HepG2 (cell line): ENCODE results near the gene HHEX. TPM values are rescaled to one million over a fixed set of nuclear protein-coding genes. Genes with fewer than 3 reads are reported as not detected.
A peak's percentile ranks its signal among the peaks of the same experiment; 100 is the strongest.

Source experiments
- HDAC1 ChIP-seq: sonication (generic); formaldehyde crosslinking; IDR thresholded peaks from 2 replicates; pipeline ENCODE4 v1.5.1; 2020; ENCODE audit warnings: mild to moderate bottlenecking, missing genetic modification reagents
- MAZ ChIP-seq, 2 experiments: sonication (generic) in 1 of 2; formaldehyde crosslinking in 1 of 2; IDR thresholded peaks; 2 replicates each; pipeline versions ENCODE4 v1.5.0 to v1.6.1; 2012 to 2020; ENCODE audit warnings: low read depth in 2 of 2, mild to moderate bottlenecking in 2 of 2, borderline replicate concordance in 1 of 2, improper control_type of control experiment in 1 of 2, low read length in 1 of 2, missing genetic modification reagents in 1 of 2, moderate library complexity in 1 of 2
- MED1 ChIP-seq: sonication (generic); formaldehyde crosslinking; IDR thresholded peaks from 2 replicates; pipeline ENCODE4 v1.4.0; 2020; ENCODE audit warnings: missing genetic modification reagents
- NFIB ChIP-seq: sonication (generic); formaldehyde crosslinking; IDR thresholded peaks from 2 replicates; pipeline ENCODE4 v1.9.0; 2021; ENCODE audit warnings: missing genetic modification reagents, mild to moderate bottlenecking, borderline replicate concordance
- PAF1 ChIP-seq: IDR thresholded peaks from 2 replicates; pipeline ENCODE4 v1.6.1; 2016; ENCODE audit warnings: missing genetic modification reagents, missing compliant biosample characterization
- POLR2G ChIP-seq: fragments of 200-400 bp; formaldehyde crosslinking; IDR thresholded peaks from 2 replicates; pipeline ENCODE4 v1.6.1; 2018; ENCODE audit warnings: mild to moderate bottlenecking, low read depth, low read length, moderate library complexity
- TRIM24 ChIP-seq: sonication (generic); formaldehyde crosslinking; IDR thresholded peaks from 2 replicates; pipeline ENCODE4 v1.8.0; 2022; ENCODE audit warnings: mild to moderate bottlenecking, missing genetic modification reagents
- ZBTB38 ChIP-seq: sonication (generic); formaldehyde crosslinking; IDR thresholded peaks from 2 replicates; pipeline ENCODE4 v1.5.1; 2020; ENCODE audit warnings: mild to moderate bottlenecking, missing genetic modification reagents
- ZMYM2 ChIP-seq: sonication (generic); formaldehyde crosslinking; IDR thresholded peaks from 2 replicates; pipeline ENCODE4 v1.8.0; 2022; ENCODE audit warnings: mild to moderate bottlenecking, missing genetic modification reagents
- ZNF251 ChIP-seq: sonication (generic); formaldehyde crosslinking; IDR thresholded peaks from 2 replicates; pipeline ENCODE4 v1.9.0; 2021; ENCODE audit warnings: mild to moderate bottlenecking, missing genetic modification reagents
- ZNF496 ChIP-seq: sonication (generic); formaldehyde crosslinking; IDR thresholded peaks from 2 replicates; pipeline ENCODE4 v1.8.1; 2023; ENCODE audit warnings: mild to moderate bottlenecking, moderate library complexity, missing genetic modification reagents; ENCODE audit not compliant: insufficient replicate concordance
- ZNF7 ChIP-seq: IDR thresholded peaks from 2 replicates; pipeline ENCODE4 v1.6.1; 2016; ENCODE audit warnings: missing biosample characterization, missing genetic modification reagents
- ZSCAN21 ChIP-seq: sonication (generic); formaldehyde crosslinking; IDR thresholded peaks from 2 replicates; pipeline ENCODE4 v1.8.0; 2022; ENCODE audit warnings: mild to moderate bottlenecking, missing genetic modification reagents, moderate library complexity, borderline replicate concordance
- polyA plus RNA-seq, 8 experiments: library from polyadenylated mRNA; depleted of rRNA in 3 of 8; stranded (reverse) in 7 of 8; unstranded in 1 of 8; fragments of >200 nt; fragmentation: Illumina TruSeq in 4 of 8; extraction: Trizol in 4 of 8; gene quantifications; 2 replicates each; pipeline versions ENCODE4 v1.2.1 to v1.2.3, GENCODE V29; 2011 to 2016; ENCODE audit warnings: low read depth in 4 of 8, missing spikeins in 1 of 8, mixed read lengths in 1 of 8; ENCODE audit not compliant: insufficient read depth in 1 of 8
- total RNA-seq, 5 experiments: library from RNA; depleted of rRNA; stranded (reverse); fragments of >200 nt; fragmentation: Illumina TruSeq; extraction: Trizol; gene quantifications; 2 replicates each; pipeline ENCODE4 v1.2.3, GENCODE V29; 2016; ENCODE audit warnings: low read depth in 1 of 5
- TF ChIP-seq, protein P1 (sequence below): sonication (generic); formaldehyde crosslinking; IDR thresholded peaks from 2 replicates; pipeline ENCODE4 v1.5.1; 2020; ENCODE audit warnings: missing genetic modification reagents, mild to moderate bottlenecking, borderline replicate concordance
- TF ChIP-seq, protein P2 (sequence below): sonication (generic); formaldehyde crosslinking; IDR thresholded peaks from 2 replicates; pipeline ENCODE4 v1.4.0; 2020; ENCODE audit warnings: missing genetic modification reagents
- TF ChIP-seq, protein P3 (sequence below): sonication (generic); formaldehyde crosslinking; IDR thresholded peaks from 2 replicates; pipeline ENCODE4 v1.4.0; 2020; ENCODE audit warnings: missing genetic modification reagents, borderline replicate concordance

Gene HHEX
- total and polyA plus RNA-seq, 2 of the 13 experiments (the other 11 are each of a cell fraction or from before 2014, with no cell fraction given) = 44.5 to 48.7 TPM

DNA sequence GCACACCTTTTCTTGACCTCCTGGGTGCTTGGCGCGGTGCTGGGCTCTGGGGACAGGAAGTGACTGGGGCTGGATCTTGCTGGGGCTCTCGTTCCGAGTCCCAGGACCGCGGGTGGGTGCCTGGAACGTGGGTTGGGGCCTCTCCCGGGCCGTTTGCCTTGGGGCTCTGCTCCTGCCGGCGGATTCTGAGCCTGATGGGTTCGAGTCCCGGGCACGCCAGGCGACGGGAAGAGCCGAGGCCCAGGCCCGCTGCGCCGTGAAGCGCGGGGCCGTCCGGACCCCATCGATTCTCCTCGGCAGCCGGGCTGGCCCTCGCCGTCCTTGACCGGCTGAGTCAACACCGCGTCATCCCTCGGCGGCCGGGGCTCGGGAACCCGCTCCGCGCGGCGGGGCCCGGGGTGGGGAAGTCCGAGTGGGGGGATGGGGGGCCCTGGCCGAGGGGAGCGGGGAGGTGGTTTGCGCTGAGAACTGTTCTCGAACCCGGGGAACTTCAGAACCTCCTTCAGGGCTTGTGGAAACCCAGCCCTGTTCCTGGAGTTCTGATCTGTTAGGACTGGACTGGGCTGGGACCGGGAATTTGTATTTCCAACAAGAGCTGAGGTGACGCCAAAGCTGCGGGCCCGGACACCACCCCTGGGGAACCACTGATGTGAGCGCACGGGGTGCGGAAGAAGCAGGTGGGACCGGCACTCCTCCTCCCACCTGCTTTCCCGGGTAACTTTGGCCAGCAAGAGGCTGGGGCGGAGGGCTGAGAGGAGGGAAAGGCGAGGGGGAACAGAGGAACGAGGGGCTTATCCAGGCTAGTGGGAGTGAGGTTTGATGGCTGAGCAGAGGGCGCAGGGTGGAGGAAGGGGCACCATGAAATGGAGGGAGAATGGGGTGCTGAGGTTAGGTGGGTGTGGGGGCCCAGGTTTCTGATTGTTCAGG is 6.2 kb downstream of the HHEX start (continued):
- TF ChIP-seq, protein P1, sequence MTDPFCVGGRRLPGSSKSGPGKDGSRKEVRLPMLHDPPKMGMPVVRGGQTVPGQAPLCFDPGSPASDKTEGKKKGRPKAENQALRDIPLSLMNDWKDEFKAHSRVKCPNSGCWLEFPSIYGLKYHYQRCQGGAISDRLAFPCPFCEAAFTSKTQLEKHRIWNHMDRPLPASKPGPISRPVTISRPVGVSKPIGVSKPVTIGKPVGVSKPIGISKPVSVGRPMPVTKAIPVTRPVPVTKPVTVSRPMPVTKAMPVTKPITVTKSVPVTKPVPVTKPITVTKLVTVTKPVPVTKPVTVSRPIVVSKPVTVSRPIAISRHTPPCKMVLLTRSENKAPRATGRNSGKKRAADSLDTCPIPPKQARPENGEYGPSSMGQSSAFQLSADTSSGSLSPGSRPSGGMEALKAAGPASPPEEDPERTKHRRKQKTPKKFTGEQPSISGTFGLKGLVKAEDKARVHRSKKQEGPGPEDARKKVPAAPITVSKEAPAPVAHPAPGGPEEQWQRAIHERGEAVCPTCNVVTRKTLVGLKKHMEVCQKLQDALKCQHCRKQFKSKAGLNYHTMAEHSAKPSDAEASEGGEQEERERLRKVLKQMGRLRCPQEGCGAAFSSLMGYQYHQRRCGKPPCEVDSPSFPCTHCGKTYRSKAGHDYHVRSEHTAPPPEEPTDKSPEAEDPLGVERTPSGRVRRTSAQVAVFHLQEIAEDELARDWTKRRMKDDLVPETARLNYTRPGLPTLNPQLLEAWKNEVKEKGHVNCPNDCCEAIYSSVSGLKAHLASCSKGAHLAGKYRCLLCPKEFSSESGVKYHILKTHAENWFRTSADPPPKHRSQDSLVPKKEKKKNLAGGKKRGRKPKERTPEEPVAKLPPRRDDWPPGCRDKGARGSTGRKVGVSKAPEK (CRISPR knock-in tag) = 0 out of 2 replicates have a peak, but pooled peaks have one; percentile 27
- TF ChIP-seq ZNF496 (CRISPR knock-in tag) (no peak), MAZ (IDR thresholded peaks at IDR 0.05; ENCODE audit: borderline replicate concordance, low read depth, low read length) (0 out of 2 replicates have a peak, but pooled peaks have one; percentile 26), MAZ (CRISPR knock-in tag; IDR thresholded peaks at IDR 0.05; ENCODE audit: low read depth) (no peak), ZBTB38 (CRISPR knock-in tag) (peak; percentile 89), NFIB (0 out of 2 replicates have a peak, but pooled peaks have one; percentile 22), HDAC1 (CRISPR knock-in tag) (peak; percentile 42), ZMYM2 (CRISPR knock-in tag) (peak; percentile 41; the same call in 1 of the 2 replicates), MED1 (peak; percentile 36; the same call in 1 of the 2 replicates), TRIM24 (no peak), PAF1 (CRISPR knock-in tag) (no peak), POLR2G (0 out of 2 replicates have a peak, but pooled peaks have one; percentile 13), ZNF251 (no peak), ZNF7 (no peak), ZSCAN21 (CRISPR knock-in tag) (0 out of 2 replicates have a peak, but pooled peaks have one; percentile 42)
- TF ChIP-seq, protein P2, sequence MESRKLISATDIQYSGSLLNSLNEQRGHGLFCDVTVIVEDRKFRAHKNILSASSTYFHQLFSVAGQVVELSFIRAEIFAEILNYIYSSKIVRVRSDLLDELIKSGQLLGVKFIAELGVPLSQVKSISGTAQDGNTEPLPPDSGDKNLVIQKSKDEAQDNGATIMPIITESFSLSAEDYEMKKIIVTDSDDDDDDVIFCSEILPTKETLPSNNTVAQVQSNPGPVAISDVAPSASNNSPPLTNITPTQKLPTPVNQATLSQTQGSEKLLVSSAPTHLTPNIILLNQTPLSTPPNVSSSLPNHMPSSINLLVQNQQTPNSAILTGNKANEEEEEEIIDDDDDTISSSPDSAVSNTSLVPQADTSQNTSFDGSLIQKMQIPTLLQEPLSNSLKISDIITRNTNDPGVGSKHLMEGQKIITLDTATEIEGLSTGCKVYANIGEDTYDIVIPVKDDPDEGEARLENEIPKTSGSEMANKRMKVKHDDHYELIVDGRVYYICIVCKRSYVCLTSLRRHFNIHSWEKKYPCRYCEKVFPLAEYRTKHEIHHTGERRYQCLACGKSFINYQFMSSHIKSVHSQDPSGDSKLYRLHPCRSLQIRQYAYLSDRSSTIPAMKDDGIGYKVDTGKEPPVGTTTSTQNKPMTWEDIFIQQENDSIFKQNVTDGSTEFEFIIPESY (CRISPR knock-in tag) = peak; percentile 59; the same call in 1 of the 2 replicates
- TF ChIP-seq, protein P3, sequence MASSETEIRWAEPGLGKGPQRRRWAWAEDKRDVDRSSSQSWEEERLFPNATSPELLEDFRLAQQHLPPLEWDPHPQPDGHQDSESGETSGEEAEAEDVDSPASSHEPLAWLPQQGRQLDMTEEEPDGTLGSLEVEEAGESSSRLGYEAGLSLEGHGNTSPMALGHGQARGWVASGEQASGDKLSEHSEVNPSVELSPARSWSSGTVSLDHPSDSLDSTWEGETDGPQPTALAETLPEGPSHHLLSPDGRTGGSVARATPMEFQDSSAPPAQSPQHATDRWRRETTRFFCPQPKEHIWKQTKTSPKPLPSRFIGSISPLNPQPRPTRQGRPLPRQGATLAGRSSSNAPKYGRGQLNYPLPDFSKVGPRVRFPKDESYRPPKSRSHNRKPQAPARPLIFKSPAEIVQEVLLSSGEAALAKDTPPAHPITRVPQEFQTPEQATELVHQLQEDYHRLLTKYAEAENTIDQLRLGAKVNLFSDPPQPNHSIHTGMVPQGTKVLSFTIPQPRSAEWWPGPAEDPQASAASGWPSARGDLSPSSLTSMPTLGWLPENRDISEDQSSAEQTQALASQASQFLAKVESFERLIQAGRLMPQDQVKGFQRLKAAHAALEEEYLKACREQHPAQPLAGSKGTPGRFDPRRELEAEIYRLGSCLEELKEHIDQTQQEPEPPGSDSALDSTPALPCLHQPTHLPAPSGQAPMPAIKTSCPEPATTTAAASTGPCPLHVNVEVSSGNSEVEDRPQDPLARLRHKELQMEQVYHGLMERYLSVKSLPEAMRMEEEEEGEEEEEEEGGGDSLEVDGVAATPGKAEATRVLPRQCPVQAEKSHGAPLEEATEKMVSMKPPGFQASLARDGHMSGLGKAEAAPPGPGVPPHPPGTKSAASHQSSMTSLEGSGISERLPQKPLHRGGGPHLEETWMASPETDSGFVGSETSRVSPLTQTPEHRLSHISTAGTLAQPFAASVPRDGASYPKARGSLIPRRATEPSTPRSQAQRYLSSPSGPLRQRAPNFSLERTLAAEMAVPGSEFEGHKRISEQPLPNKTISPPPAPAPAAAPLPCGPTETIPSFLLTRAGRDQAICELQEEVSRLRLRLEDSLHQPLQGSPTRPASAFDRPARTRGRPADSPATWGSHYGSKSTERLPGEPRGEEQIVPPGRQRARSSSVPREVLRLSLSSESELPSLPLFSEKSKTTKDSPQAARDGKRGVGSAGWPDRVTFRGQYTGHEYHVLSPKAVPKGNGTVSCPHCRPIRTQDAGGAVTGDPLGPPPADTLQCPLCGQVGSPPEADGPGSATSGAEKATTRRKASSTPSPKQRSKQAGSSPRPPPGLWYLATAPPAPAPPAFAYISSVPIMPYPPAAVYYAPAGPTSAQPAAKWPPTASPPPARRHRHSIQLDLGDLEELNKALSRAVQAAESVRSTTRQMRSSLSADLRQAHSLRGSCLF = no peak
